Vagina (tissue), 2 donors: Measurements from ENCODE around the gene FUT6.

Experiments used
- CTCF ChIP-seq, 3 experiments: fragments of 450-650 bp in 2 of 3; fragments of 200-600 bp in 1 of 3; sonication (generic) in 1 of 3; IDR thresholded peaks; one replicate each; pipeline ENCODE4 v1.5.1; 2017 to 2019; ENCODE audit warnings: antibody characterized with exemption in 3 of 3, mild to moderate bottlenecking in 2 of 3, moderate library complexity in 2 of 3
- POLR2A ChIP-seq, 2 donors: fragments of 450-650 bp; IDR thresholded peaks; one replicate each; pipeline ENCODE4 v1.6.1; 2017; ENCODE audit warnings: antibody characterized with exemption in 2 of 2, mild to moderate bottlenecking in 2 of 2, moderate library complexity in 2 of 2
- POLR2AphosphoS5 ChIP-seq, 2 donors: sonication (generic); formaldehyde crosslinking; IDR thresholded peaks; one replicate each; pipeline ENCODE4 v1.9.0; 2017; ENCODE audit warnings: antibody characterized with exemption in 2 of 2, mild to moderate bottlenecking in 2 of 2, low read depth in 1 of 2; ENCODE audit not compliant: insufficient read depth in 1 of 2

DNA sequence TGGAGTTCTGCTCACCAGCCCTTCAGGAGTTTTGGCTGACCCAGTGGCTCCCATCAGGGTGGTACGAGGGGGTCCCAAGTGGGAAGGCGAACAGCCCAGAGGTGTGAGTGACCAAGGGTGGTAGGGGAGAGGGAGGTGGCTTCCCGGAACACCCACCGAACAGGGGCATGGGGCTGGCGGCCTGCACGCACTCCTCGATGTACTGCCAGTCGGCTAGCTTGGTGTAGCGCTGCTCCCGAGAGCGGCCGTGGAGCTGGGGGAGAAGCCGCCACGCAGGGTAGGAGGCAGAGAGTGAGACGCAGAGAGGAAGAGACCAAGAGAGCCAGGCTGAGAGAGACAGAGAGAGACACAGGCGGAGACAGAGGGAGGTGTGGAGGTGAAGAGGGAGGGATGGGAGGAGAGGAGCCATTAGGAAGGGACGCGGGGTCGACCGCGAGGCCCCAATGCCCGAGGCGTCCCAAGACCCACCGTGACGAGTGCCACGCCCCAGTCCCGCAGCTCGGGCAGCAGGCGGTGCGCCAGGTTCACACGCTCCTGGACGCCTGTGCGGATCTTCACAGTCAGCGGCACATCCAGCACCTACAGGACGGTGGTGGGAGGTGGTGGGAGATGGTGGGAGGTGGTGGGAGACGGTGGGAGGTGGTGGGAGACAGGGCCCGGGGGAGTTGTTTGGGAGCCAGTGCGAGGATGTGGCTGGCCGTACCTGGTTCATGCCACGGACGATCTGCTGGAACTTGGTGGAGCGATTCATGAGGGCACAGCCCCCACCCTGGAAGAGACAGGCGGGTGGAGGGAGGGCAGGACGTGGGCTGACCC lies 52.7 kb downstream of the FUT6 start:
- no peak for TF ChIP-seq POLR2AphosphoS5 (IDR thresholded peaks at IDR 0.05; ENCODE audit: insufficient read depth in 1 of 2, low read depth in 1 of 2)
- no peak for TF ChIP-seq CTCF (IDR thresholded peaks at IDR 0.05)
- TF ChIP-seq POLR2A (IDR thresholded peaks at IDR 0.05): no peak
